CD4-positive, CD25-positive, alpha-beta regulatory T cell (primary cell): ENCODE measurements around the gene GTF2H4. TPM values are rescaled to one million over a fixed set of nuclear protein-coding genes. Genes with fewer than 3 reads are reported as not detected.

Source experiments
- ATAC-seq, 2 donors: fragments of 150-1000 bp; cut with Tn5 transposase; one replicate each; pipeline ENCODE4 v1.10.0; 2021; ENCODE audit warnings: low read depth in 2 of 2, moderate number of reproducible peaks in 2 of 2, moderate library complexity in 1 of 2
- DNase-seq, 3 donors: peaks; one replicate each; pipeline versions ENCODE4 v3.0.0 to v3.0.0-alpha.2; 2012 to 2022; ENCODE audit warnings: mixed read lengths in 1 of 3
- H3K27ac ChIP-seq: one replicate; pipeline ENCODE4 v1.7.0; 2013; ENCODE audit warnings: mild to moderate bottlenecking, low read length; ENCODE audit not compliant: insufficient read depth, poor library complexity, severe bottlenecking
- H3K27me3 ChIP-seq: one replicate; pipeline ENCODE4 v1.7.0; 2013; ENCODE audit warnings: low read length; ENCODE audit not compliant: control insufficient read depth, insufficient read depth
- H3K36me3 ChIP-seq: one replicate; pipeline ENCODE4 v1.7.0; 2013; ENCODE audit warnings: mild to moderate bottlenecking, low read length, moderate library complexity; ENCODE audit not compliant: control insufficient read depth, insufficient read depth
- H3K4me1 ChIP-seq: 2 replicates; pipeline ENCODE4 v1.7.0; 2013; ENCODE audit warnings: mild to moderate bottlenecking, low read length; ENCODE audit not compliant: insufficient read depth, control insufficient read depth, poor library complexity, severe bottlenecking
- H3K4me3 ChIP-seq: one replicate; pipeline ENCODE4 v1.7.0; 2013; ENCODE audit warnings: low read depth, mild to moderate bottlenecking, low read length, moderate library complexity
- H3K9me3 ChIP-seq, 2 experiments: 1 replicate in 1 of 2; 2 replicates in 1 of 2; pipeline ENCODE4 v1.7.0; 2013; ENCODE audit warnings: low read length in 2 of 2, mild to moderate bottlenecking in 1 of 2, moderate library complexity in 1 of 2; ENCODE audit not compliant: control insufficient read depth in 2 of 2
- H3K27ac Mint-ChIP-seq, 3 donors: one replicate each; pipeline ENCODE4 v1.8.0; 2020 to 2022; ENCODE audit warnings: mild to moderate bottlenecking in 3 of 3, mixed read lengths in 3 of 3, moderate library complexity in 2 of 3
- H3K27me3 Mint-ChIP-seq: one replicate; pipeline ENCODE4 v1.8.0; 2022; ENCODE audit warnings: mild to moderate bottlenecking, mixed read lengths
- H3K36me3 Mint-ChIP-seq: one replicate; pipeline ENCODE4 v1.8.0; 2020; ENCODE audit warnings: mixed read lengths
- H3K4me1 Mint-ChIP-seq, 4 donors: one replicate each; pipeline ENCODE4 v1.8.0; 2020 to 2022; ENCODE audit warnings: mixed read lengths in 4 of 4, mild to moderate bottlenecking in 1 of 4
- H3K4me3 Mint-ChIP-seq, 4 donors: one replicate each; pipeline ENCODE4 v1.8.0; 2020 to 2022; ENCODE audit warnings: mild to moderate bottlenecking in 4 of 4, mixed read lengths in 4 of 4, moderate library complexity in 3 of 4
- H3K9me3 Mint-ChIP-seq, 7 donors: one replicate each; pipeline ENCODE4 v1.8.0; 2020 to 2022; ENCODE audit warnings: mixed read lengths in 7 of 7, mild to moderate bottlenecking in 3 of 7, moderate library complexity in 2 of 7
- polyA plus RNA-seq, 4 donors: library from polyadenylated mRNA; unstranded; fragments of 300-500 nt; fragmentation: Illumina TruSeq; gene quantifications; one replicate each; pipeline ENCODE4 v1.2.3, GENCODE V29; 2021
- total RNA-seq: library from RNA; stranded (reverse); gene quantifications from one replicate; pipeline ENCODE4 v1.2.3, GENCODE V29; 2022

GTF2H4 gene
- total and polyA plus RNA-seq, 5 donors from 2014 or later: 6.8 to 15.5 (median 7.2) TPM

- peak overlapping the region; percentile 84 to 90 (median 84) for H3K4me3 Mint-ChIP-seq
- H3K4me1 ChIP-seq: peaks cover 14% of the 10 kb centered on the region
- H3K9me3 Mint-ChIP-seq: peaks cover 0 to 4% (median 0%) of the 10 kb centered on the region in 7 donors
- H3K36me3 Mint-ChIP-seq: no peaks in the 10 kb centered on the region
- DNase-seq: peak; percentile 63 to 83 (median 71)
- peak; percentile 83 to 93 for ATAC-seq
- peak overlapping the region; percentile 15 for H3K27ac ChIP-seq
- peaks cover 5 to 23% (median 6%) of the 10 kb centered on the region in 4 donors for H3K4me1 Mint-ChIP-seq
- peak overlapping the region; percentile 75 for H3K4me3 ChIP-seq
- H3K9me3 ChIP-seq: no peaks in the 10 kb centered on the region
- peak overlapping the region; percentile 87 to 91 (median 90) for H3K27ac Mint-ChIP-seq
- H3K27me3 ChIP-seq: peaks cover 12% of the 10 kb centered on the region
- H3K27me3 Mint-ChIP-seq: peaks cover 25% of the 10 kb centered on the region
- no peaks in the 10 kb centered on the region for H3K36me3 ChIP-seq
Measured at GRCh38 chr6:30955367-30956042, 47.5 kb downstream of the GTF2H4 start.

GRCh38 chr6:30957716-30958115, 49.7 kb downstream of the GTF2H4 start:
- Mint-ChIP-seq H3K27me3 (peaks cover 35% of the 10 kb centered on the region), H3K4me3 (peak overlapping the region in 1 of 4 donors; percentile 32), H3K9me3 (peaks cover 0 to 4% (median 0%) of the 10 kb centered on the region in 7 donors), H3K4me1 (peaks cover 5 to 23% (median 6%) of the 10 kb centered on the region in 4 donors), H3K27ac (peak overlapping the region in 2 of 3 donors; percentile 23 to 78), H3K36me3 (no peaks in the 10 kb centered on the region)
- Histone ChIP-seq H3K4me1 (peaks cover 14% of the 10 kb centered on the region), H3K9me3 (no peaks in the 10 kb centered on the region), H3K27me3 (peaks cover 3% of the 10 kb centered on the region), H3K27ac (no peak overlapping the region), H3K36me3 (no peaks in the 10 kb centered on the region), H3K4me3 (no peak overlapping the region)
- ATAC-seq (no peak), DNase-seq (no peak)

GRCh38 chr6:30960907-30961673, 53.1 kb downstream of the GTF2H4 start:
- peak overlapping the region in 1 of 3 donors; percentile 52 for H3K27ac Mint-ChIP-seq

GRCh38 chr6:30962716-30963115, 54.7 kb downstream of the GTF2H4 start:
- Mint-ChIP-seq H3K27me3 (peaks cover 59% of the 10 kb centered on the region), H3K36me3 (peaks cover 3% of the 10 kb centered on the region), H3K4me1 (peaks cover 0 to 6% (median 4%) of the 10 kb centered on the region in 4 donors)

More at GRCh38 chr6:30960907-30961673, 53.1 kb downstream of the GTF2H4 start:
- Mint-ChIP-seq H3K9me3 (peaks cover 0 to 4% (median 0%) of the 10 kb centered on the region in 7 donors), H3K27me3 (peaks cover 49% of the 10 kb centered on the region), H3K36me3 (peaks cover 3% of the 10 kb centered on the region), H3K4me1 (peaks cover 0 to 13% (median 6%) of the 10 kb centered on the region in 4 donors), H3K4me3 (no peak overlapping the region)
- Histone ChIP-seq H3K4me1 (peaks cover 2% of the 10 kb centered on the region), H3K4me3 (no peak overlapping the region), H3K36me3 (no peaks in the 10 kb centered on the region), H3K9me3 (no peaks in the 10 kb centered on the region), H3K27me3 (peaks cover 5% of the 10 kb centered on the region), H3K27ac (no peak overlapping the region)
- ATAC-seq (no peak), DNase-seq (no peak)

GRCh38 chr6:30963641-30964040, 55.6 kb downstream of the GTF2H4 start:
- Mint-ChIP-seq H3K27ac (no peak overlapping the region), H3K4me3 (no peak overlapping the region), H3K4me1 (peaks cover 0 to 6% (median 4%) of the 10 kb centered on the region in 4 donors), H3K36me3 (peaks cover 3% of the 10 kb centered on the region), H3K27me3 (peaks cover 59% of the 10 kb centered on the region), H3K9me3 (peaks cover 0 to 1% (median 0%) of the 10 kb centered on the region in 7 donors)
- Histone ChIP-seq H3K4me3 (no peak overlapping the region), H3K27me3 (peaks cover 5% of the 10 kb centered on the region), H3K9me3 (no peaks in the 10 kb centered on the region), H3K36me3 (no peaks in the 10 kb centered on the region), H3K27ac (no peak overlapping the region), H3K4me1 (no peaks in the 10 kb centered on the region)
- DNase-seq (no peak), ATAC-seq (no peak)

More at GRCh38 chr6:30962716-30963115, 54.7 kb downstream of the GTF2H4 start:
- DNase-seq (no peak), ATAC-seq (no peak)
- no peak overlapping the region for H3K4me3 ChIP-seq
- no peaks in the 10 kb centered on the region for H3K36me3 ChIP-seq
- Mint-ChIP-seq H3K4me3 (no peak overlapping the region), H3K27ac (no peak overlapping the region), H3K9me3 (peaks cover 0 to 3% (median 0%) of the 10 kb centered on the region in 7 donors)
- H3K27ac ChIP-seq: no peak overlapping the region
- H3K27me3 ChIP-seq: peaks cover 5% of the 10 kb centered on the region
- H3K9me3 ChIP-seq: no peaks in the 10 kb centered on the region
- no peaks in the 10 kb centered on the region for H3K4me1 ChIP-seq

Other genes starting within 250 kb of the GTF2H4 start
- 33.8 TPM for gene DHX16, start 235.2 kb upstream of the GTF2H4 start, total RNA-seq
- 10 to 100 TPM; 13.2 to 25.3 (median 16.7) TPM for gene DHX16, start 235.2 kb upstream of the GTF2H4 start, polyA plus RNA-seq
- gene PPP1R18, start 221.6 kb upstream of the GTF2H4 start, total RNA-seq: 164 TPM
- 100 to 1,000 TPM; 110 to 159 (median 119) TPM for gene PPP1R18, start 221.6 kb upstream of the GTF2H4 start, polyA plus RNA-seq
- 9.0 TPM for gene NRM, start 217.2 kb upstream of the GTF2H4 start, total RNA-seq
- gene NRM, start 217.2 kb upstream of the GTF2H4 start, polyA plus RNA-seq: 10 to 100 TPM in 1 of 4 donors, 1 to 10 TPM in 3; 7.5 to 17.7 (median 9.2) TPM
- gene MDC1, start 190.9 kb upstream of the GTF2H4 start, total RNA-seq: 32.7 TPM
- 1 to 10 TPM; 1.2 to 5.0 (median 3.7) TPM for gene MDC1, start 190.9 kb upstream of the GTF2H4 start, polyA plus RNA-seq
- gene TUBB, start 187.9 kb upstream of the GTF2H4 start, total RNA-seq: 119 TPM
- 100 to 1,000 TPM; 125 to 158 (median 138) TPM for gene TUBB, start 187.9 kb upstream of the GTF2H4 start, polyA plus RNA-seq
- 25.3 TPM for gene FLOT1, start 165.5 kb upstream of the GTF2H4 start, total RNA-seq
- gene FLOT1, start 165.5 kb upstream of the GTF2H4 start, polyA plus RNA-seq: 10 to 100 TPM; 30.5 to 63.2 (median 48.1) TPM
- gene IER3, start 163.7 kb upstream of the GTF2H4 start, total RNA-seq: 5.1 TPM
- 1 to 10 TPM in 3 of 4 donors, under 1 TPM in 1; 0.38 to 2.2 (median 1.4) TPM for gene IER3, start 163.7 kb upstream of the GTF2H4 start, polyA plus RNA-seq
- gene DDR1, start 23.7 kb upstream of the GTF2H4 start, total RNA-seq: 5.0 TPM
- gene DDR1, start 23.7 kb upstream of the GTF2H4 start, polyA plus RNA-seq: 1 to 10 TPM; 1.2 to 3.5 (median 1.9) TPM
- gene VARS2, start 6.0 kb downstream of the GTF2H4 start, total RNA-seq: 19.8 TPM
- 10 to 100 TPM; 12.9 to 20.7 (median 15.9) TPM for gene VARS2, start 6.0 kb downstream of the GTF2H4 start, polyA plus RNA-seq
- gene SFTA2, start 24.0 kb downstream of the GTF2H4 start, total RNA-seq: not detected
- gene SFTA2, start 24.0 kb downstream of the GTF2H4 start, polyA plus RNA-seq: under 1 TPM in 2 of 4 donors, not detected in 2; 0.25 to 0.32 TPM
- not detected for gene MUCL3, start 32.8 kb downstream of the GTF2H4 start, total RNA-seq
- gene MUCL3, start 32.8 kb downstream of the GTF2H4 start, polyA plus RNA-seq: not detected
- gene MUC21, start 75.5 kb downstream of the GTF2H4 start, total RNA-seq: not detected
- gene MUC21, start 75.5 kb downstream of the GTF2H4 start, polyA plus RNA-seq: not detected
- gene MUC22, start 102.3 kb downstream of the GTF2H4 start, total RNA-seq: not detected
- not detected for gene MUC22, start 102.3 kb downstream of the GTF2H4 start, polyA plus RNA-seq
- not detected for gene C6orf15, start 204.4 kb downstream of the GTF2H4 start, total RNA-seq
- not detected for gene C6orf15, start 204.4 kb downstream of the GTF2H4 start, polyA plus RNA-seq
- gene PSORS1C1, start 206.6 kb downstream of the GTF2H4 start, total RNA-seq: not detected
- not detected for gene PSORS1C1, start 206.6 kb downstream of the GTF2H4 start, polyA plus RNA-seq
- gene CDSN, start 212.2 kb downstream of the GTF2H4 start, total RNA-seq: not detected
- gene CDSN, start 212.2 kb downstream of the GTF2H4 start, polyA plus RNA-seq: not detected
- not detected for gene PSORS1C2, start 230.9 kb downstream of the GTF2H4 start, total RNA-seq
- not detected for gene PSORS1C2, start 230.9 kb downstream of the GTF2H4 start, polyA plus RNA-seq
- gene CCHCR1, start 249.6 kb downstream of the GTF2H4 start, total RNA-seq: 27.2 TPM
- 1 to 10 TPM; 3.5 to 6.9 (median 6.2) TPM for gene CCHCR1, start 249.6 kb downstream of the GTF2H4 start, polyA plus RNA-seq